ENCODE results near the gene SMARCA2. TPM values are rescaled to one million over a fixed set of nuclear protein-coding genes. Genes with fewer than 3 reads are reported as not detected.

The SMARCA2 gene
- total and polyA plus RNA-seq, 9 of the 15 experiments (the other 6 are each of a cell fraction or from before 2014, with no cell fraction given): 8.0 to 34.8 (median 25.5) TPM

GRCh38 chr9:2093920-2094597 is 78.9 kb downstream of the SMARCA2 start (continued):
- TF ChIP-seq ELF4 (CRISPR knock-in tag; IDR thresholded peaks at IDR 0.05): no peak
- TF ChIP-seq MCM7 (IDR thresholded peaks at IDR 0.05): no peak
- TF ChIP-seq NFE2L1 (tag; IDR thresholded peaks at IDR 0.05; ENCODE audit: borderline replicate concordance, low read depth): no peak
- TF ChIP-seq STAT6 (CRISPR knock-in tag; IDR thresholded peaks at IDR 0.05): no peak
- no peak for TF ChIP-seq ZBTB5 (IDR thresholded peaks at IDR 0.05)
- TF ChIP-seq BACH1 (tag; IDR thresholded peaks at IDR 0.05): no peak
- no peak for TF ChIP-seq BCOR (IDR thresholded peaks at IDR 0.05)

All from K562 (cell line).